ENCODE data around the gene CXCL11.
"Not testable (repeated sequence)": the region's sequence is repeated elsewhere in the genome, so short reads cannot be mapped to it uniquely, and the experiment has no call there.

The CXCL11 gene

GRCh38 chr4:76042241-76042998 lies 6.5 kb upstream of the CXCL11 start:
- not testable (repeated sequence) for DNase-seq (ENCODE audit: low spot score)

DNA sequence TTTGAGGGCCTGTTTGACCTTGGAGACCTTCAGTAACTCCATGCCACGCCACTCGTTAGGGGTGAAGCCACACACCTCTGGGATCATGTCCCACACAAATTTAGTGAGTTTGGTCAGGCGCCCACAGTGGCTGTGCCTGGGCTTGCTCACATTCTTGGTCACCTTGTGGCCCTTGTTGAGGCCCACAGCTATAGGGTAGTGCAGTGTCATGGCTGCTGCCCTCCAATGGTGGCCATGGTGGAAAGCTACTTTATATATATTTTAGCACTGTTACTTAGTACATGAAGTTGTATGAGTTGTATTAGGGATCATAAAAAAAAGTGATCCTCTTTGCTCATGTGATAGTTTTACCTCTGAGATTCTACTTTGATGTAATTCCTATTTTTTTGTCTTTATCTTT lies 985 bp upstream of the CXCL11 start:
- no peak for DNase-seq (ENCODE audit: low spot score)

- DNase-seq (ENCODE audit: low spot score), result no peak
These were observed 729 bp downstream of the CXCL11 start for GRCh38 chr4:76035141-76035540.

DNA sequence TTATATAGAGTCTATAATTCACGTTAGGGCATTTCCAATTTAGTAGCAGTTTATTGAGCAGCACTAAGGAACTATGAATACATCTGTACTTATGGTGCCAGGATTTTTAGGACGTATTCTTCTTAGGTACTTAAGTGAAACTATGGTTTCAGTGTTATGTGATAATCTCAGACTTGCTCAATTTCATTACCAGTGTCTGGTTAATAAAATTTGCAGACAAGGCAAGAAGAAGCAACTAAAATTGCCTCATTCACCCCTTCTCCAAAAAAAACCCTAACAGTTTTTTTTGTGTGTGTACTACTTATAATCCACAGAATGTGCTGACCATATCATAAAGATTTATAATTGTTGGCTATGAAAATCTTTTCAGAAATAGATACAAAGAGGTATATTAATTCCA lies 6.6 kb downstream of the CXCL11 start:
- no peak for DNase-seq (ENCODE audit: low spot score)

DNA sequence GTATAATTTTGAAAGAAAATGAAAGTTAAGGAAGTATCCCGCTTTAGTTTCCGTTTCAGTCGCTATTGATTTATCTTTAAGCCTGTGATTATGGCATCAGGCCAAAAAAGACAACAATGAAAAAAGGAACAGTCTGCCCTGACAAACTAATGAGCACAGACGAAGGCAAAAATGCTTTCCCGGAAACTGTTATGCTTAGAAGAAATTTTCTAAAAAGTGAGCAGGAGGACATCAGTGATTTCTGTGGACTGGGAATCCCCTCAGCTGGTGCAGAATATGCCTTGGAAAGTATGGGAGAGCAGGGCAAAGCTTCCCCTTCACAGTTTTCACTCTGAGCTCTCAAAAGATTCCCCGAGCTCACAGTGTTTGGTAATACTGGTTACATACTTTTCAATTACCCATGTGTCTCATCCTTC lies 7.5 kb downstream of the CXCL11 start:
- no peak for DNase-seq (ENCODE audit: low spot score)

DNA sequence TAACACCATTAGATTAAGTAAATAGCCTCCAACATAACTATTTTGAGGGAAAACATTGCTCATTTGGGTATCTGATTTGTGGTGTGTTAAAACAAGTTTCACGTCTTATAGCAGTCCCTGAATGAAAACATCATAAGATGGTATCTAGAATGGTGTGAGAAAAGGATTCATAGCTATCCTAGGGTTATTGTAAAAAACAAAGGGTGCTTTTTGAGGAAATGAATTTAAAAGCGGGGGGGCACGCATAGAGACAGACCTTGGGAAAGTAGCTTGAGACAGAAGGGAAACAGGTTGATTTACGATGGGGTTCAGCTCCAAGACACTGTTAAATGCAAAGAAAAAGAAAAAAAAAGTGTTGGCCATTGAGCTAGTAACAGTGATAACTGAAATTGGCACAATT lies 11.8 kb downstream of the CXCL11 start:
- DNase-seq (ENCODE audit: low spot score), result no peak

- DNase-seq (ENCODE audit: low spot score), result no peak
These were observed 12.5 kb downstream of the CXCL11 start, which contains the start of gene CXCL10 for GRCh38 chr4:76023389-76023788. TSS of gene CXCL10 (minus strand) at chr4:76023497. CDS start at chr4:76023431, 66 bp downstream.

DNA sequence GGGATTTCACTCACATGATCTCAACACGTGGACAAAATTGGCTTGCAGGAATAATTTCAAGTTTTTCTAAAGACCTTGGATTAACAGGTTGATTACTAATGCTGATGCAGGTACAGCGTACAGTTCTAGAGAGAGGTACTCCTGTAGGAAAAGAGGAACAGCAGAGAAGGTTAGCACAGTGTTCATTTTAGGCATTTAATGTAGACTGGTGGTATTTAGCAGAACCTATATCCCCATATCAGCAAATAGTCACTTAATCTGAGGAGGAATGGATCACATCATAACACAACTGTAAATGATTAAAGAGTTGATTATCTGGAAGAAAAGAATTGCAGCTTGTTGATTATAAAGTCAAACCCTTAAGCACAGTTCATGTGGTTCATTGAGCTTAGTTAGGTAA lies 13.2 kb downstream of the CXCL11 start:
- no peak for DNase-seq (ENCODE audit: low spot score)

DNA sequence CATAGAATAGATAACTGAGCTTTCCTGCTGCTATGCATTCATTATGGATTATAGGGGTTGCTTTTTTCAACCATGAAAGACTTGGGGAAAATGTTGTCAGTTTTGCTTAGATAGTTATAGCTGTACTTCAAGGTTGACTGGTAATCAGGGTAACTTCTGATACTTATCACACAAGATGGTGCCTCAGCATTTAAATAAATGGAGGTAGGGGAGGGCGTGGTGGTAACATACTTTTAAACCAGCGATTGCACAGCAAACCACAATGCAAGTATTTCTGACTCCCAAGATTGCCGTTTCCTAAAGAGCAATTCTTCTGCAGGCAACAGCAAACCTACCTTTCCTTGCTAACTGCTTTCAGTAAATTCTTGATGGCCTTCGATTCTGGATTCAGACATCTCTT lies 13.8 kb downstream of the CXCL11 start:
- no peak for DNase-seq (ENCODE audit: low spot score)

DNA sequence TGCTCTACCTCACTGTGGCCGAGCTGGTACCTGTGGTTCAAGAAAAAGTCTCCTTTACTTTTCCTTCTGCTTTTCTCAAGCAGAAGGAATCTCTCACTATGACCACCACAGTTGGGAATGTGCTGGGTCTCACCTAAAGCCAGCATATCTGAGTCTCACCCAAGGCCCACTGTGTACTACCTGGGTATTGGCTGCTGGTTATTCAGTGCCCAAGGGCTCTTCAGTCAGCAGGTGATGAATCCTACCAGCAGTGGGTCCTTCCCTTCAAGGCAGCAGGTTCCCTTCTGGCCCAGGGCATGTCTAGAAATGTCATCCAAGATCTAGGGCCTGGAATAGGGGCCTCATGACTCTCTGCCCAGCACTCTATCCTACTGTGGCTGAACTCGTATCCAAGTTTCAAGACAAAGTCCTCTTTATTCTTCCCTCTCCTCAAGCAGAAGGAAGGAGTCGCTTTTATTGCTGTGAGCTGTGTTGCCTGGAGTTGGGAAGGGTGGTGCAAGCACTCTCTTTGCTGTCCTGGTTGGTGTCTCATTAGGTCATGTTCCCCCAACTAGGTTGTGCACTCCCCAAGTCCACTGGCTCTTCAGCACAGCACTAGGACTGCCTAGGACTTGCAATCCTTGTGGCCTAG lies 18.7 kb downstream of the CXCL11 start:
- no peak for DNase-seq (ENCODE audit: low spot score)

DNA sequence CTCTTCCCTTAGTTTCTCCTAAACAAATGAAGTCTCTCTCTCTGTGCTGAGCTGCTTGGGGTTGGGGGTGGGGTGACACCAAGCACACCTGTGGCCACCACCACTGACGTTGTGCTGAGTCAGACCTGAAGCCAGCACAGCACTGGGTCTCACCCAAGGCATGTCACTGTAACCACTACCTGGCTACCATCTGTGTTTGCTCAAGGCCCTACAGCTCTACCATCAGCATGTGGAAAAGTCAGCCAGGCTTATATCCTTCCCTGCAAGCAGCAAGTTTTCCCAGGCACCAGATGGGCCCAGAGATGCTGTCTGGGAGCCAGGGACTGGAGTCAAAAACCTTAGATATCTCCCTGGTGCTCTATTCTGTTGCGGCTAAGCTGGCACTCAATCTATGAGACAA lies 19.5 kb downstream of the CXCL11 start:
- DNase-seq (ENCODE audit: low spot score), result no peak

GRCh38 chr4:76013540-76013939 lies 22.3 kb downstream of the CXCL11 start:
- no peak for DNase-seq (ENCODE audit: low spot score)

- no peak for DNase-seq (ENCODE audit: low spot score)
These were observed 23.5 kb downstream of the CXCL11 start for GRCh38 chr4:76012388-76012801.

GRCh38 chr4:76011700-76012387 lies 24.0 kb downstream of the CXCL11 start:
- no peak for DNase-seq (ENCODE audit: low spot score)

DNA sequence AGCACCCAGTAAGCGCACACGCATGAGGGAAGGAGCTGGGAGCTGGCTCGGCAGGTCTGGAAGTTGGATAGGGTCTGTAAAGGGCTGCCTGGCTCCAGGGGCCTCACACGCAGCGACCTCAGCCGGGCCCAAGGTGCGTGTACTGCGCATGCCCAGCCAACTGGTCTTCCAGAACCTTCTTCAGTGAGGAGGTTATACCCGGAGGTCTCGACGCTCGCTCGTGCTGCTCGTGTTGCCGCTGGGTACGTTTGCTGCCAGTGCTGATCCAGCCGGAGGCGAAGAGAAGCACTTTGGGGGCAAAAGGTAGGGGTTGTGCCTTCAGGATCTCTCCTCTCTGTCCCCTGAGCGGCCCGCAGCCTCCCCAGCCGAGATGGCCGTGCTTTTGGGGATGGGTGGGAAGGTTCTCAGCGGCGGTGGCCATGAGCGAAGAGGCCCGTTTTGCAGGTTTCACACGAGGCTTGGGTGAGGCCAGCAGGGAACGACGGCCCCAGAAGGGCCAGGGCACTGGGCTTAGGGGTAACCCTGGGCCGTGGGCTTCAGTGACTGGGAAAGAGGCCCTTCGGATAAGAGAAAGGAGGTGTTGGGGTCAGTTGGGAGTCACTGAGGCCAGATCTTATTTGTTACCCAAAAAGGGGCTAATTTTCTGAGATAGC lies 24.7 kb downstream of the CXCL11 start:
- no peak for DNase-seq (ENCODE audit: low spot score)

DNA sequence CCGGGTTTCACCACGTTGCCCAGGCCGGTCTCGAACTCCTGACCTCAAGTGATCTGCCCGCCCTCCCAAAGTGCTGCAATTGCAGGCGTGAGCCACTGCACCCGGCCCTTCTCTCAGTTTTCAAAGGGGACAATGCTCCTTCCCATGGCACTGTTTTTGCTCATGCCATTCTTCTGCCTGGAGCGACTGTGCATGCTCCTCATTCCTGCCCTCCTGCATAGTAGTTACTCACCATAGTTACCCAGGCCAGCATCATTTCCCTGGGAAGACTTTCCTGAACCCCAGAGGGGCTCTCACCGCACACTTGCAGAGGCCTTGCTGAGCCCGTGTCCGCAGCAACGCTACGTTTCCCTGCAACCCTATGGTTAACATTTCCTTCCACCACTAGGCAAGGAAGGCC lies 25.3 kb downstream of the CXCL11 start:
- no peak for DNase-seq (ENCODE audit: low spot score)

DNA sequence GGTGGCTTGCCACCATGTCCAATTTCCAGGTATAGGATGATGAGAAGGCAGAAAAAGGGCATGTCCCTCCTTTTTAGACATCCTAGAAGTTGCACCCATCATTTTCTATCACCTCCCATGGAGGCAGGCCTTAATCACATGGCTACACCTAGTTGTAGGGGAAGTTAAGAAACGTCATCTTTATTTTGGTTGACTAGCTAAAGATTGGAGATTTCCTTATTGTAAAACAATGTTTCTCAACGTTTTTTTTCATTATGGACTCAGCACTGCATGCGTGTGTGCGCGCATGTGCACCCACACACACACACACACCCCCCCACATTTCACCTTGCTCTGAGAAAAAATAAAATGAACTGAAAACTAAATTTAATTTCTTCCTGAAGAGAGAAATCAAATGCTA lies 26.6 kb downstream of the CXCL11 start:
- DNase-seq (ENCODE audit: low spot score), result no peak

GRCh38 chr4:76007089-76007862 lies 28.6 kb downstream of the CXCL11 start, which contains the start of gene CXCL9:
TSS of gene CXCL9 (minus strand) at chr4:76007509. CDS start at chr4:76007449, 60 bp downstream.
- no peak for DNase-seq (ENCODE audit: low spot score)

GRCh38 chr4:76003620-76004019 lies 32.2 kb downstream of the CXCL11 start:
- no peak for DNase-seq (ENCODE audit: low spot score)

DNA sequence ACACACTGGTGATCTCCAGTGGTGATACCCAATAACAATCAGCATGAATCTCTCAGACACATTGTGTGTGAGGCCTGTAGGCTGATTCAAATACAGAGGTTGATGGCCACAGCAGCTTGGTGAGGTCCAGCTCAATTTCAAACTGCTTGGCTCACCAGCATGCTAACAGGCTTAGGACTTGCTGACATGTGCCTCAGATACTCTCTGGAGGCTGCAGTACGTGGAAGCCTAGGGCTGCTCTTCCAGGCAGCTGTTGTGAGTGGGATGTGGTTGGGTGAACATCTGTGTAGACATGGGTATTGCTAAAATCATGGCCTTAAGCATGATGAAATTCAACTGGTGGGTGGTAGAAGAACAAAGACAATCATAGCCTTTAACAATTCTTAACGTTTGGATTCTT lies 32.8 kb downstream of the CXCL11 start:
- DNase-seq (ENCODE audit: low spot score), result no peak

- no peak for DNase-seq (ENCODE audit: low spot score)
These were observed 33.7 kb downstream of the CXCL11 start for GRCh38 chr4:76002176-76002575.

DNA sequence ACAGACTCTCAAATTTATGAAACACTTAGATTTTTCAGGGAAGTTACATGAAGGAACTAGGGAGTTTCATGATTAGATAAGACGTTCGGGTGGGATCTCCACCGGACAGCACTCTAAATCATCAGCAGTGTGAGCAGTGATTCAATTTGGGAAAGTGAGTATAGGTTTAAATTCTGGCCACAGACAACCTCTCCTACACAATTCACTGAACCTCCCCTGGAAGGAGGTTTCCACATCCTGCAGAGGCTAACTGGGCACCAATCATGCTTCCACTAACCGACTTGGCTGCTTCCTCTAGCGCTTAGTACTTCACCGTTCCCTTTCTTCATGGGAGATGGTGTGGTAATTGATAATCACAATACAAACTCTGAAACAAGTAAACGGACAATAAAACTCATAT lies 34.2 kb downstream of the CXCL11 start:
- no peak for DNase-seq (ENCODE audit: low spot score)
